Neural progenitor cell (in vitro differentiated cells): ENCODE measurements around the gene STPG1.

Experiments used
- EZH2 ChIP-seq: fragments of 200-600 bp; sonication (generic); IDR thresholded peaks from 2 replicates; pipeline ENCODE4 v1.6.1; 2017; ENCODE audit warnings: antibody characterized with exemption, mild to moderate bottlenecking, moderate library complexity
- TF ChIP-seq, protein P1 (sequence below): fragments of 200-600 bp; sonication (generic); IDR thresholded peaks from 2 replicates; pipeline ENCODE4 v1.5.1; 2017; ENCODE audit warnings: antibody characterized with exemption, mild to moderate bottlenecking

DNA sequence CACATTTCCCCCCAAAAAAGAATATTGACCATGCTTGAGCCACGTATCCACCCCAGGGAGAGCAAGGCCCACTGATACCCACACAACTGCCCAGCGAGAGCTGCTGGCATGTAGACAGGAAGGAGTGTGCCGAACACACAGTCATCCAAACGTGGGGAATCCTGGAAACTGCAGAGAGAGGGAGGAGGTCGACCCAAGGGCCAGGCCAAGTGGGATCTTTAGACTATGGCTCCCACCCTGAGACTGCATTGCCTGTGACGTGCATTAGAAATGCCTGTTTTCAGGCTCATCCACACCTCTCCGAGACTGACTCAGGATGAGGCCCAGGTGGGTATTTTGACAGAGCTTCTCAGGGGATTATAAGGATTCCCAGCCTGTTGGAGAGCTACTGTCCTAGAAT lies 27.9 kb upstream of the STPG1 start:
- TF ChIP-seq, protein P1, sequence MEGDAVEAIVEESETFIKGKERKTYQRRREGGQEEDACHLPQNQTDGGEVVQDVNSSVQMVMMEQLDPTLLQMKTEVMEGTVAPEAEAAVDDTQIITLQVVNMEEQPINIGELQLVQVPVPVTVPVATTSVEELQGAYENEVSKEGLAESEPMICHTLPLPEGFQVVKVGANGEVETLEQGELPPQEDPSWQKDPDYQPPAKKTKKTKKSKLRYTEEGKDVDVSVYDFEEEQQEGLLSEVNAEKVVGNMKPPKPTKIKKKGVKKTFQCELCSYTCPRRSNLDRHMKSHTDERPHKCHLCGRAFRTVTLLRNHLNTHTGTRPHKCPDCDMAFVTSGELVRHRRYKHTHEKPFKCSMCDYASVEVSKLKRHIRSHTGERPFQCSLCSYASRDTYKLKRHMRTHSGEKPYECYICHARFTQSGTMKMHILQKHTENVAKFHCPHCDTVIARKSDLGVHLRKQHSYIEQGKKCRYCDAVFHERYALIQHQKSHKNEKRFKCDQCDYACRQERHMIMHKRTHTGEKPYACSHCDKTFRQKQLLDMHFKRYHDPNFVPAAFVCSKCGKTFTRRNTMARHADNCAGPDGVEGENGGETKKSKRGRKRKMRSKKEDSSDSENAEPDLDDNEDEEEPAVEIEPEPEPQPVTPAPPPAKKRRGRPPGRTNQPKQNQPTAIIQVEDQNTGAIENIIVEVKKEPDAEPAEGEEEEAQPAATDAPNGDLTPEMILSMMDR = no peak
- TF ChIP-seq EZH2 = no peak
